Small intestine (tissue), 7 donors: ENCODE results near the gene SLTM. TPM values are rescaled to one million over a fixed set of nuclear protein-coding genes. Genes with fewer than 3 reads are reported as not detected.
A peak's percentile ranks its signal among the peaks of the same experiment; 100 is the strongest.
"Not testable (repeated sequence)": the region's sequence is repeated elsewhere in the genome, so short reads cannot be mapped to it uniquely, and the experiment has no call there.

Source experiments
- DNase-seq, 2 donors: peaks; one replicate each; pipeline versions ENCODE4 v3.0.0 to v3.0.0-alpha.2; 2013
- FAIRE-seq: peaks from 2 replicates; lab custom pipeline; 2012; peaks lifted over from hg19 to GRCh38; lab: Jason Lieb, UNC
- H3K27ac ChIP-seq, 3 donors: one replicate each; pipeline ENCODE4 v1.5.1; 2013; ENCODE audit warnings: low read length in 2 of 3, mild to moderate bottlenecking in 2 of 3, control low read depth in 1 of 3, inconsistent platforms in 1 of 3, low read depth in 1 of 3, moderate library complexity in 1 of 3
- H3K27me3 ChIP-seq, 3 donors: one replicate each; pipeline ENCODE4 v1.6.1; 2013; ENCODE audit warnings: low read length in 3 of 3, inconsistent platforms in 1 of 3; ENCODE audit not compliant: control insufficient read depth in 3 of 3, insufficient read depth in 3 of 3
- H3K36me3 ChIP-seq, 3 donors: one replicate each; pipeline ENCODE4 v1.6.1; 2013; ENCODE audit warnings: low read length in 3 of 3, inconsistent platforms in 1 of 3, low read depth in 1 of 3, mild to moderate bottlenecking in 1 of 3, moderate library complexity in 1 of 3; ENCODE audit not compliant: control insufficient read depth in 3 of 3, insufficient read depth in 2 of 3
- H3K4me1 ChIP-seq, 3 donors: one replicate each; pipeline ENCODE4 v1.6.1; 2013; ENCODE audit warnings: low read length in 2 of 3, inconsistent platforms in 1 of 3, low read depth in 1 of 3, mild to moderate bottlenecking in 1 of 3, moderate library complexity in 1 of 3; ENCODE audit not compliant: control insufficient read depth in 3 of 3, insufficient read depth in 2 of 3
- H3K4me3 ChIP-seq, 3 donors: one replicate each; pipeline ENCODE4 v1.5.1; 2013; ENCODE audit warnings: low read length in 3 of 3, control low read depth in 1 of 3, inconsistent platforms in 1 of 3, low read depth in 1 of 3, mild to moderate bottlenecking in 1 of 3, moderate library complexity in 1 of 3
- H3K9me3 ChIP-seq, 2 donors: one replicate each; pipeline ENCODE4 v1.6.1; 2013; ENCODE audit warnings: low read depth in 1 of 2, low read length in 1 of 2; ENCODE audit not compliant: control insufficient read depth in 2 of 2, insufficient read depth in 1 of 2
- WGBS, 3 donors: extraction: QIAGEN DNeasy Blood & Tissue Kit; methylation state at CpG; one replicate each; pipeline ENCODE4 v1.1.7; 2013; 5-methylcytosine and 5-hydroxymethylcytosine counted together
- polyA plus RNA-seq, 4 donors: library from polyadenylated mRNA; stranded (reverse) in 3 of 4; unstranded in 1 of 4; fragments of 200-250 nt in 3 of 4; fragments of 120-200 nt in 1 of 4; gene quantifications; one replicate each; pipeline versions ENCODE4 v1.2.1 to v1.2.3, GENCODE V29; 2013
- donor health status: healthy with polysubstance abuse.
- donor health status: control.
- donor health status: control.
- donor health status: Bipolar disorder and iron deficiency.
- donor health status: healthy.

Gene SLTM
- polyA plus RNA-seq, 4 donors: 52.1 to 80.5 (median 60.4) TPM

DNA sequence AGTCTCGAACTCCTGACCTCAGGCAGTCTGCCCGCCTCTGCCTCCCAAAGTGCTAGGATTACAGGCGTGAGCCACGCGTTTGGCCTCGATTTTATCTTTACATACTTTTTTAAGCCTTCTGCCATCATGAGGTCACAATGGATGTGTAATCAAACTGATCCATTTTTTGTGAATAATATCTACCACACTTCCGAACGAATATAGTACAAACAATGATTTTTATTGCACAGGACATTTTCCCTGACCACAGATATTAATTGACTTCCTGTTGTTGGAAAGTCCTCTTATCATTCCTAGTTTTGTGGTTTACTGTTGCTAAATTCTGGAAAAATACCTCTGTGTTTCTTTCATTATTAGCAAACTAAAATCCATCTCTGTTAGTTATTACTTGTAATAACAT, 93.4 kb downstream of the SLTM start:
- 87 to 93% (median 88%) methylated on average over 8 of the region's 8 CpGs for WGBS, 3 donors
- FAIRE-seq (no peak), DNase-seq (no peak)

GRCh38 chr15:58839485-58839884, 94.0 kb downstream of the SLTM start:
- H3K27ac ChIP-seq: no peak overlapping the region
- no peak for FAIRE-seq
- H3K36me3 ChIP-seq: peaks cover 0 to 10% (median 0%) of the 10 kb centered on the region in 3 donors
- no peaks in the 10 kb centered on the region for H3K4me1 ChIP-seq
- no peak overlapping the region for H3K4me3 ChIP-seq
- WGBS, 3 donors: 93 to 95% (median 93%) methylated on average over 1 of the region's 1 CpG
- peak in 1 of 2 donors; percentile 31 for DNase-seq
- no peaks in the 10 kb centered on the region for H3K27me3 ChIP-seq
- H3K9me3 ChIP-seq: no peaks in the 10 kb centered on the region

More for the DNA sequence above, 93.4 kb downstream of the SLTM start:
- no peaks in the 10 kb centered on the region for H3K9me3 ChIP-seq
- no peak overlapping the region for H3K4me3 ChIP-seq
- peaks cover 0 to 14% (median under 1%) of the 10 kb centered on the region in 3 donors for H3K36me3 ChIP-seq
- no peaks in the 10 kb centered on the region for H3K27me3 ChIP-seq
- H3K27ac ChIP-seq: no peak overlapping the region
- no peaks in the 10 kb centered on the region for H3K4me1 ChIP-seq

DNA sequence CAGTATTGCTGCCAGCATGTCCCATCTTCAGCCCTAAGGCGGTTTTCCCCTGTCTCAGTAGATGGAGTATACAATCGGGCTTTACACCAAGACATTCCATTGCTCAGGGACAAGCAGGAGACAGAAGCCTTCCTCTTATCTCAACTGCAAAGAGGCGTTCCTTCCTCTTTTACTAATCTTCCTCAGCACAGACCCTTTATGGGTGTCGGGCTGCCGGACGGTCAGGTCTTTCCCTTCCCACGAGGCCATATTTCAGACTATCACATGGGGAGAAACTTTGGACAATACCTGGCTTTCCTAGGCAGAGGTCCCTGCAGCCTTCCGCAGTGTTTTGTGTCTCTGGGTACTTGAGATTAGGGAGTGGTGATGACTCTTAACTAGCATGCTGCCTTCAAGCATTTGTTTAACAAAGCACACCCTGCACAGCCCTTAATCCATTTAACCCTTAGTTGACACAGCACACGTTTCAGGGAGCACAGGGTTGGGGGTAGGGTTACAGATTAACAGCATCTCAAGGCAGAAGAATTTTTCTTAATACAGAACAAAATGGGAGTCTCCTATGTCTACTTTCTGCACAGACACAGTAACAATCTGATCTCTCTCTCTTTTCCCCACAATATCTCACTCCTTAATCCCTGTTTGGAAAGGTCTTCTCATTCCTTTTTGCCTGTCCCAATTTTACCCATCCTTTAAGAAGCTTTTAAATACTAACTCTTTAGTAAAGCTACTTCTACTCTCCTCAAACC, 99.6 kb downstream of the SLTM start:
- not testable (repeated sequence) for H3K4me3 ChIP-seq, H3K36me3 ChIP-seq, H3K27me3 ChIP-seq, H3K4me1 ChIP-seq, FAIRE-seq, H3K9me3 ChIP-seq, H3K27ac ChIP-seq
- DNase-seq: peak in 1 of 2 donors; percentile 24
- WGBS, 3 donors: 46 to 74% (median 50%) methylated on average over 9 of the region's 9 CpGs

DNA sequence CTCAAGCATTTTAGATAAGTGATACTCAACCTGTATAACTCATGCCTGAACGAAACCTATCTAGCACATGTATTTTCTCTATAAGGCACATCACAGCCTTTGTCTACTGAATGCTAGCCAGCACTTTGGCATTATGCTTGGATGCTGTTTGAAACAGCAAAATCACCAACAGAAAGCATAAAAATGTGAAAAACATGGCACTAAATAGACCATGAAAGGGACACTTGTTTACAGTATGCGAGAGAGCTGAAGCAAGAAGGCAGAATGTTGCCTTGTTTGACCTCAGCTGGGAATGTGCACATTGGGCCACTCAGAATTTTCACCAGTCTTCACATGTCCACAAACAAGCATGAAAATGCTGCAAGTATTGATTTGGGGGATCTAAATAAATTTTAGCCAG, 102.9 kb downstream of the SLTM start:
- no peak overlapping the region for H3K4me3 ChIP-seq
- 86 to 99% (median 94%) methylated on average over 2 of the region's 2 CpGs for WGBS, 3 donors
- no peak for DNase-seq
- no peak overlapping the region for H3K27ac ChIP-seq
- no peaks in the 10 kb centered on the region for H3K27me3 ChIP-seq
- no peak for FAIRE-seq
- peaks cover 2 to 10% (median 2%) of the 10 kb centered on the region in 3 donors for H3K36me3 ChIP-seq
- no peaks in the 10 kb centered on the region for H3K9me3 ChIP-seq
- no peaks in the 10 kb centered on the region for H3K4me1 ChIP-seq

Other genes starting within 250 kb of the SLTM start
- gene ADAM10, start 184.0 kb downstream of the SLTM start, polyA plus RNA-seq: 100 to 1,000 TPM in 1 of 4 donors, 10 to 100 TPM in 1, 1 to 10 TPM in 2; 5.1 to 147 (median 18.5) TPM
- 1 to 10 TPM; 1.6 to 9.7 (median 3.0) TPM for gene MINDY2, start 162.4 kb downstream of the SLTM start, polyA plus RNA-seq
- 10 to 100 TPM in 2 of 4 donors, 1 to 10 TPM in 2; 7.0 to 28.0 (median 8.8) TPM for gene RNF111, start 54.0 kb upstream of the SLTM start, polyA plus RNA-seq
- gene CCNB2, start 171.5 kb upstream of the SLTM start, polyA plus RNA-seq: 10 to 100 TPM in 2 of 4 donors, 1 to 10 TPM in 2; 3.4 to 48.3 (median 14.4) TPM